ENCODE results near the gene MNT. TPM values are rescaled to one million over a fixed set of nuclear protein-coding genes. Genes with fewer than 3 reads are reported as not detected.

The MNT gene
- total RNA-seq, 1 experiment from 2014 or later = 3.0 TPM

DNA sequence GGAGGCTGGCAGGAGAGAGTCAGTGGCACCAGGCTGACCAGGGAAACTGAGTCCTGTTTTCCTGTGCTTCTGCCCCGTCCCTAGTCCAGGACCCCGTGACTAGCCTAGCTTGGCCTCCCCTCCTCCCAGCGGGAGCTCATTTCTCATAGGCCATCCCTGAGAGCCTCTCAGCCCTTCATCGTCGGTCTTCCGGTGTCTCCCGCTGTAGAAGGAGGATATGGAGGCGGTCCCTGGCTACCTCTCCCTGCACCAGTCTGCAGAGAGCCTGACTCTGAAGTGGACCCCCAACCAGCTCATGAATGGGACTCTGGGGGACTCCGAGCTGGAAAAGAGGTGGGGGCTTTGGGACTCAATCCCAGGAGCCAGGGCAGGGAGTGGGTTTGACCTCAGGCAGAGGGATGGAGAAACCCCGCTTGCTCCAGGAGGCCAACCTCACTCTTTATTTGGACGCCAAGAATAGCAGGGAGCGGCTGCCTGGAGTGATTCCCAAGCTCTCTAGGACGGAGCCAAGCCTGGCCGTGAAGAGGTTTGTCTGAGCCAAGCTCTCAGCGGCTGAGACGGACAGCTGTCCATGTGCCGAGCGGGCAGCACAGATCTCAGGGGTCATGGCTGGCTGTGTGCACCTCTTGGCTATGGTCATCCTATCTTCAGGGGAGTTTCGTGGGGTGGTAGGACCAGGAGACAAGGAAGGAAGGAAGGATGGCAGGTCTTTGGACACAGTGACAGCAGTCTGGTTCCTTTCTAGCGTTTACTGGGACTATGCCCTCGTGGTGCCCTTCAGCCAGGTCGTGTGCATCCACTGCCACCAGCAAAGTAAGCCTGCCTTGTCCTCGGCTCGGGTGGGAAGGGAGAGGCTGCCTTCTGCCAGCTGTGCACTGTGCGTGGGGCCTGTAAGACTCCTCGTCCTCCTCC, 36.8 kb downstream of the MNT start:
- Histone ChIP-seq H3K27ac (no peak overlapping the region), H3K4me3 (no peak overlapping the region), H3K27me3 (replicated peaks) (no peaks in the 10 kb centered on the region), H3K36me3 (no peaks in the 10 kb centered on the region), H3K9me3 (replicated peaks) (no peaks in the 10 kb centered on the region), H3K4me1 (replicated peaks) (peaks cover 9% of the 10 kb centered on the region)
- no peak for DNase-seq (ENCODE audit: low read depth in 1 of 2, low spot score in 2 of 2)

DNA sequence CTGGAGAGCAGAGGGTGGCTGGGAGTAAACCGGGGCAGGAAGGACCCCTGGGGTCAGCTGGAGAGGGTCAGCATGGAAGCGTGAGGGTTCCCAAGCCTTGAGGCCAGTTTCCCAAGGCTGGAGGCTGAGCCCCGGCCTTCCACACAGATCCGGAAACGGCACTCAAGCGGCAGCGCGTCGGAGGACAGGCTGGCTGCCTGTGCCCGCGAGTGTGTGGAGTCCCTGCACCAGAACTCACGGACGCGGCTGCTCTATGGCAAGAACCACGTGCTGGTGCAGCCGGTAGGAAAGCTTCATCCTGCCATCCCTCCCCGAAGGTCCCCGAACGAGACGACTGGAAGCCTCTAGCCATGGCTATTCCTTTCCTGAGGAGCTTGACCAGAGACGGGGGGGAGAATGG, 37.5 kb downstream of the MNT start:
- H3K27me3 ChIP-seq (replicated peaks) = no peaks in the 10 kb centered on the region
- H3K9me3 ChIP-seq (replicated peaks) = no peaks in the 10 kb centered on the region
- H3K27ac ChIP-seq = no peak overlapping the region
- no peaks in the 10 kb centered on the region for H3K36me3 ChIP-seq
- DNase-seq (ENCODE audit: low read depth in 1 of 2, low spot score in 2 of 2) = no peak
- H3K4me1 ChIP-seq (replicated peaks) = peaks cover 12% of the 10 kb centered on the region
- no peak overlapping the region for H3K4me3 ChIP-seq

DNA sequence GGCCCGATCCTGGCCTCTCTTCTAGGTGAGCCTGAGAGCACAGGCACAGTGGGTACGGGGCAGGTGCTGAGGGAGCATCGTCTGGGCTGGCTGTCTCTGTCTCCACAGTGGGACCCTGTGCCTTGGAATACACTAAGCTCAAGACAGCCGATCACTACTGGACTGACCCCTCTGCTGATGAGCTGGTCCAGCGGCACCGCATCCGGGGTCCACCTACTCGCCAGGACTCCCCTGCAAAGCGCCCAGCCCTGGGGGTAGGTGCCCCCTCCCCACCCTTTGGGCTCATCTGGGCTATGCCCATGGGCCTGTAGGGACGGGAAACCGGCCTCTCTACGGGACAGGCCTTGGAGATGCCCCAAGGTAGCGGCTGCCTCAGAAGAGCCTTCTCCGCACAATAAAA, 38.0 kb downstream of the MNT start:
- H3K27me3 ChIP-seq (replicated peaks) = no peaks in the 10 kb centered on the region
- H3K4me1 ChIP-seq (replicated peaks) = peaks cover 12% of the 10 kb centered on the region
- no peak overlapping the region for H3K4me3 ChIP-seq
- H3K27ac ChIP-seq = no peak overlapping the region
- DNase-seq (ENCODE audit: low read depth in 1 of 2, low spot score in 2 of 2) = no peak
- H3K9me3 ChIP-seq (replicated peaks) = no peaks in the 10 kb centered on the region
- no peaks in the 10 kb centered on the region for H3K36me3 ChIP-seq

DNA sequence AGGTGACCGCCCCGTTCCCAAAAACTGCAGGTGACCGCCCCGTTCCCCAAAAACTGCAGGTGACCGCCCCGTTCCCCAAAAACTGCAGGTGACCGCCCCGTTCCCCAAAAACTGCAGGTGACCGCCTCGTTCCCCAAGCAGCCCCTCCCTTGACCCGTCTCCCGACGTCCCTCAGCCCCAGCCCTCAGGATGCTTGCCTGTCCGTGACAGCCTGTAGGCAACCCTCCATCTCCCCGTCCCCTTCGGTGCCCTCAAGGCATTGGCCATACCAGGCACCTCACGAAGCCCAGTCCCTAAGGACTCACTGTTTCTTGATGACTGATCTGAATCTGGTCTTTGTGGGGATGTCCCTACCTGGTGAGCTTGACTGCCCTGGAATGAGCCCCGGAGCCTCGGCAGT, 38.4 kb downstream of the MNT start:
- Histone ChIP-seq H3K27ac (no peak overlapping the region), H3K4me1 (replicated peaks) (peaks cover 12% of the 10 kb centered on the region), H3K36me3 (no peaks in the 10 kb centered on the region; the same call in 1 of the 2 replicates), H3K27me3 (replicated peaks) (no peaks in the 10 kb centered on the region), H3K9me3 (replicated peaks) (no peaks in the 10 kb centered on the region), H3K4me3 (no peak overlapping the region)
- DNase-seq (ENCODE audit: low read depth in 1 of 2, low spot score in 2 of 2) = no peak

DNA sequence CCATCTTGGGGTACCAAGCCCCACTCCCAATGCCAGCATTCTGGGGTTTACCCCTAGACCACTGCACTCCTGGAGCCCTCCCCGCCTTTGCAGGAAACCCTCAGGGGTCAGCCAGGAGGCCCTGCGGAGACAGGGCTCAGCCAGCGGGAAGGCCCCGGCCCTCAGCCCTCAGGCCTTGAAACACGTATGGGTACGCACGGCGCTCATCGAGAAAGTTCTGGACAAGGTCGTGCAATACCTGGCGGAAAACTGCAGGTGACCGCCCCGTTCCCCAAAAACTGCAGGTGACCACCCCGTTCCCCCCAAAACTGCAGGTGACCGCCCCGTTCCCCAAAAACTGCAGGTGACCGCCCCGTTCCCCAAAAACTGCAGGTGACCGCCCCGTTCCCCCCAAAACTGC, 38.8 kb downstream of the MNT start:
- Histone ChIP-seq H3K27ac (no peak overlapping the region), H3K9me3 (replicated peaks) (no peaks in the 10 kb centered on the region), H3K36me3 (no peaks in the 10 kb centered on the region; the same call in 1 of the 2 replicates), H3K4me3 (no peak overlapping the region), H3K27me3 (replicated peaks) (no peaks in the 10 kb centered on the region), H3K4me1 (replicated peaks) (peaks cover 12% of the 10 kb centered on the region)
- DNase-seq (ENCODE audit: low read depth in 1 of 2, low spot score in 2 of 2) = no peak

DNA sequence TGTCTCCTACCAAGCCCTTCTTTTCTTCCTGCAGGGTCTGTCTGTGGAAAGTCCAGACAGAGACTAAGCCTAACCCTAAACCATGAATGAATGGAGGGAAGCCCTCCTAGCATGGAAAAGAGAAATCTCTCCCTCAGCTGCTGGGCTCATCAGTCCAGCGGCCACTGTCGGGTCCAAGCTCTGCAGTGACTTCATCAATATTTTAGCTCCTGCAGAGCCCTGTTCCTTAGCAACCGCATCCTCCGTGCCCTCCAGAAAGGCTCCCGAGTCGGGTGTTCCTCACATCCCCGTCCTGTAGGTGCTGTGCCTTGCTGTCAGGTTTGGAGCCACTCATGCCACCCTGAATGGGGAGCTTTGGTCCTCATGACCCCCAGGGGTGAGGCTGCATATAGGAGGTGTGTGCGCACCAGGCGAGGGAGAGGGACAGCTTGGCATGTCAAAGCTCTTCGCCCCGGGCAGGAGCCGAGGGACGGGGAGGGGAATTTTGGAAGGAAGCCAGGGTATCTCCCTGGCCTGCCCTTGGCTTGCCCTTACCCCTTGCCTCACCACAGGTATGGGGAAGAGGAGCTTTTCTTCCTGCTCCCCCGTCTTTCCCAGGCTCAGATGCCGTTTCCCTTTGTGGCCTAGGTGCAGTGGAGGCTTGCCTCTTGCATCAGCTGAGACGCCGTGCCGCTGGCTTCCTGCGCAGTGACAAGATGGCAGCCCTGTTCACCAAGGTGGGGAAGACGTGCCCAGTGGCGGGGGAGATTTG, 39.7 kb downstream of the MNT start:
- Histone ChIP-seq H3K4me3 (no peak overlapping the region), H3K36me3 (no peaks in the 10 kb centered on the region; the same call in 1 of the 2 replicates), H3K4me1 (replicated peaks) (peaks cover 12% of the 10 kb centered on the region), H3K27me3 (replicated peaks) (no peaks in the 10 kb centered on the region), H3K27ac (no peak overlapping the region), H3K9me3 (replicated peaks) (no peaks in the 10 kb centered on the region)
- no peak for DNase-seq (ENCODE audit: low read depth in 1 of 2, low spot score in 2 of 2)

DNA sequence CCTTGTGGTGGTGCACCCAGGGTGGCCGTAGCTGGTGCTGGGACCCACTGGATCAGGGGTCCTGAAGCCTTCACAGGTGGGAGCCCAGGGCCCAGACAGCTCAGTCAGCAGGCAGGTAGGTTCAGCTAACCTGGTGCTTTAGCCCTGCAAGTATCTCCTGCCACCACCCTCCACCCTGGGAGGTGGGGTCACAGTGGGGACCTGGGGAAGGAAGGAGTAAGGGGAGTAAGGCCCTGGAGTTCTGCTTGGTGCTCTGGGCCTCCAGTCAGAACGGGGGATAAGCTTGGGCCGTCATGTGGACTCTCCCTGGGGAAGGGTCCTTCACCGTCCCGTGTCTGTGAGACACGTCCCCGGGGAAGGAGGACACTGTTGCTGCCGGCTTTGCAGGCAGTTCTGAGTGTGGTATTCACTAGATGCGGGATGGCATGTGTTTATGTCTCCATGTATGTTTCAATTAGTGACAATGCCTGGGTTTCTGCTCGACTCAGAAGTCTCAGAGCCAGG, 42.9 kb downstream of the MNT start:
- Histone ChIP-seq H3K36me3 (no peaks in the 10 kb centered on the region; the same call in 1 of the 2 replicates), H3K27ac (no peak overlapping the region), H3K4me3 (no peak overlapping the region), H3K9me3 (replicated peaks) (no peaks in the 10 kb centered on the region), H3K4me1 (replicated peaks) (peaks cover 12% of the 10 kb centered on the region), H3K27me3 (replicated peaks) (no peaks in the 10 kb centered on the region)
- no peak for DNase-seq (ENCODE audit: low read depth in 1 of 2, low spot score in 2 of 2)

DNA sequence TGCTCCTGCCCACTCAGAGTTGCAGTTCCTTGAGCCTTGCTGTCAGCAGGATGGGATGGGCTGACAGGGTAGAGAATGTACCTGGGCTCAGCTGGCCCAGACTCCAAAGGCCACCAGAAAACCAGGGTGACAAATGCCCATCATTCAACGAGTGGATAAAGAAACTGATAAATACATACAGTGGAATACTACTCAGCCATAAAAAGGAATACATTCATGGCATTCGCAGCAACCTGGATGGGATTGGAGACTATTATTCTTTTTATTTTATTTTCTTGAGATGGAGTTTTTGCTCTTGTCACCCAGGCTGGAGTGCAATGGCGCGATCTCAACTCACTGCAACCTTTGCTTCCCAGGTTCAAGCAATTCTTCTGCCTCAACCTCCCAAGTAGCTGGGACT, 43.6 kb downstream of the MNT start:
- Histone ChIP-seq H3K9me3 (replicated peaks) (no peaks in the 10 kb centered on the region), H3K36me3 (no peaks in the 10 kb centered on the region; the same call in 1 of the 2 replicates), H3K27me3 (replicated peaks) (no peaks in the 10 kb centered on the region), H3K27ac (no peak overlapping the region), H3K4me3 (no peak overlapping the region), H3K4me1 (replicated peaks) (peaks cover 12% of the 10 kb centered on the region)
- no peak for DNase-seq (ENCODE audit: low read depth in 1 of 2, low spot score in 2 of 2)

DNA sequence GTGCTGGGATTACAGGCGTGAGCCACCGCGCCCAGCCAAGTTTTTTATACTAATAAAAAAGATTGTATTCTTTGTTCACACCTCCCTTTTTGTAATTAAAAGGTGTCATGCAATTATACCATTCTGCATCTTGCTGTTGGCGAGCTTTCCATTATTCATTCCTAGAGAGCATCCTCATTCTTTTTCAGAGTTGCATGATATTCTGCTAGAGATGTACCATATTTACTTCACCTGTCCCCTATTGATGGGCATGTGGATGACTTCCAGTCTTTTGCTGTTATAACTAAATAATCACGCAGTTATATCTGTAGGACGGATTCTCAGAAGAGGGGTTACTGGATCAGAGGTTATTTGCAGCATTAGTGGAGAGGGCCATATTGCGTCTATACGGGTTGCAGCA, 46.5 kb downstream of the MNT start:
- H3K4me3 ChIP-seq = no peak overlapping the region
- H3K27ac ChIP-seq = no peak overlapping the region

DNA sequence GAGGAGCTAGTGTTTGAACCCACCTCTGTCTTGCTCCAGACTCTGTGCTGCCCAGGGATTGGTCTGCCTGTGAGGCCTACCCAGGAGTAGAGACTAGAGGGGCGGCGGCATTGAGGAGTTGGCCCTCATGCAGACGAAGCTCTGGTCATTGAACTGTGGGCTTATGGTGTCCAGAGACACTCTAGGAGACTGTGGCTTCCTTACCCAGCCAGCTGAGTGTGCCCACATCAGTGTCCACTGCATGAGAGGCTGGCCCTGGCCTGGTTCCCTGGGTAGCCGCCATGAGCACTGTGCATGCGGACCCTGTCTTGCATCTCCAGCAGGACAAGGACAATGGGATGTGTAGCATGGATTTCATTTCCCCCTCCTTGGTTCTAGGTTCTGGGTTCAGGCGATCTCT, 49.6 kb downstream of the MNT start:
- Histone ChIP-seq H3K9me3 (replicated peaks) (no peaks in the 10 kb centered on the region), H3K27me3 (replicated peaks) (no peaks in the 10 kb centered on the region), H3K36me3 (no peaks in the 10 kb centered on the region), H3K4me3 (no peak overlapping the region), H3K4me1 (replicated peaks) (no peaks in the 10 kb centered on the region), H3K27ac (no peak overlapping the region)
- DNase-seq (ENCODE audit: low read depth in 1 of 2, low spot score in 2 of 2) = no peak

More for the DNA sequence above, 46.5 kb downstream of the MNT start:
- H3K4me1 ChIP-seq (replicated peaks) = peaks cover 5% of the 10 kb centered on the region
- no peaks in the 10 kb centered on the region; the same call in 1 of the 2 replicates for H3K36me3 ChIP-seq
- H3K27me3 ChIP-seq (replicated peaks) = no peaks in the 10 kb centered on the region
- no peaks in the 10 kb centered on the region for H3K9me3 ChIP-seq (replicated peaks)
- DNase-seq (ENCODE audit: low read depth in 1 of 2, low spot score in 2 of 2) = no peak

DNA sequence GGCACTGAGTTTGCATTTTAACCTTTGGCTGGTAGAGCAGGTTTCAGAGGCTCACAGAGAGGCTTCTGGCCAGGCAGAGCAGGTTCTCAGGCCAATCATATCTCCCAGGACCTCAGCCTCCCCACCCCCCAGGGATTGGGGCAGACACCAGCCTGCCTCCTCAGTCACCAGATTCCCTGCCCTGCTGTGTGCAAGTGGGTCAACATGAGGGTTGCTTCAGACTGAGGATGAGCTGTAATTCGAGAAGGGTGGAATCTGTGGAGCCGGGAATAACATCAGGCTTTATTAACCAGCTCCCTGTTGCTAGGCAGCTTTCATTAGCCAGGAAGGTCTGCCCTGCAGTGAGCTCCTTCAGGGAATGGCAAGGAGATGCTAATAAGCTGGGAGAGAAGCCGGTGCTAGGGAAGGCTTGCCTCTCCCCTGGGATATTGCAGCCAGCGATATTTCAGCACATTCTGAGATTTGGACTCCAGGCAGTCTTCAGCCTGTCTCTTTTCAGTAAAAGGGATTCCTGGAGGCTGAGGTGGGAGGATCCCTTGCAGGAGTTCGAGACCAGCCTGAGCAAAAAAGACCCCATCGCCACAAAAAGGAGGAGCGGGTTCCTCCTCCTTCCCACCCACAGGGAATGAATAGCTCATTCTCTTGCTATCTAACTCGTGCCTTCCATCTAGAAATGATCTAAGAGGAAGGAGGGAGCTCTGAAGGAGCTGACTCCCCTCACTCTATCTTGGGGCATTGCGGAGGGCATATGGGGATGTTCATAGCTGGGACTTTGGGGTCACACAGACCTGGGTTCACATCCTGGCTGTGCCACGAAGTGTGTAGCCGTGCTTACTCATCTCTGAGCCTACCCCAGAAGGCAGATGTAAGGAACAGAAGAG, 52.8 kb downstream of the MNT start:
- H3K9me3 ChIP-seq (replicated peaks) = no peaks in the 10 kb centered on the region
- H3K4me3 ChIP-seq = no peak overlapping the region
- no peak for DNase-seq (ENCODE audit: low read depth in 1 of 2, low spot score in 2 of 2)
- H3K27me3 ChIP-seq (replicated peaks) = no peaks in the 10 kb centered on the region
- no peaks in the 10 kb centered on the region for H3K36me3 ChIP-seq
- no peak overlapping the region for H3K27ac ChIP-seq
- H3K4me1 ChIP-seq (replicated peaks) = no peaks in the 10 kb centered on the region

DNA sequence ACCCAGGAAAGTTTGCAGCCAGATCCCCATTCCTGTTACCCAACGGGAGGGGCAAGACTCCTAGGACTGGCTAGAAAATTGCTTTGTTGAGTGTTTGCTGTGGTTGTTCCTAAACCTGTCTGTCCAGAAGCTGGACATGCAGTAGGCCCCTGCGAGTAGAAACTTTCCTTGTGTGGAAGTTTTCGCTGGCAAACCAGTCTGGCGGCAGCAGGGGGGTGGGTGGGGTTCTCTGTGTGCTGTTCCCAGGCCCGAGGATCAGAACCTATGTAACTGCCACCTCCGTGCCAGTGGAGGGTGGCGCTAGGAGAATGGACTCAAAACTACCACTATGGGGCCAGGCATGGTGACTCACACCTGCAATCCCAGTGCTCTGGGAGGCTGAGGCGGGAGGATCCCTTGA, 54.4 kb downstream of the MNT start:
- Histone ChIP-seq H3K4me3 (no peak overlapping the region), H3K4me1 (replicated peaks) (no peaks in the 10 kb centered on the region), H3K36me3 (no peaks in the 10 kb centered on the region), H3K27me3 (replicated peaks) (no peaks in the 10 kb centered on the region), H3K27ac (no peak overlapping the region), H3K9me3 (replicated peaks) (no peaks in the 10 kb centered on the region)
- no peak for DNase-seq (ENCODE audit: low read depth in 1 of 2, low spot score in 2 of 2)

DNA sequence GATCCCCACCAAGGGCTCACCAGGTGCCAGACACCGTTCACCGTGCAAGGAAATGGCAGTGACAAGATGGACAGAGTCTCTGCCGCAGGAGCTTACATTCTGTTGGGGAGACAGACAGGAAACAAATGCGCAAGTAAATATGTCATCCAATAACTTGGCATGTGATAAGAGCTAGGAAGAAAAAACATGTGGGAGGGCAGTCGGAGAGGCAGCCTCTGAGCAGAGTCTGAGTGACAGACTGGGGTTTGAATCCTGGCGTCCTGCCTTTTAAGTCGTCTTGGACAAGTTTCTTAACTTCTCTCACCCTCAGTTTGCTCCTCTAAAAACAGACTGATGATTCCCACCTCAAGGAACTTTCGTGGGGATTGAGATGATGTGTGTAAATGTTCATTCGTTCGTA, 56.3 kb downstream of the MNT start:
- H3K4me1 ChIP-seq (replicated peaks) = no peaks in the 10 kb centered on the region
- no peak overlapping the region for H3K4me3 ChIP-seq
- H3K27ac ChIP-seq = no peak overlapping the region
- no peaks in the 10 kb centered on the region for H3K9me3 ChIP-seq (replicated peaks)
- H3K36me3 ChIP-seq = no peaks in the 10 kb centered on the region
- no peaks in the 10 kb centered on the region for H3K27me3 ChIP-seq (replicated peaks)
- DNase-seq (ENCODE audit: low read depth in 1 of 2, low spot score in 2 of 2) = no peak
